ENCODE measurements around the gene TWIST1. TPM values are rescaled to one million over a fixed set of nuclear protein-coding genes. Genes with fewer than 3 reads are reported as not detected.

TWIST1 gene
- total RNA-seq, 5 donors from 2014 or later (not counting 1 experiment from before 2014, with no cell fraction given): 0.16 to 0.92 (median 0.18) TPM; not detected in 2

DNA sequence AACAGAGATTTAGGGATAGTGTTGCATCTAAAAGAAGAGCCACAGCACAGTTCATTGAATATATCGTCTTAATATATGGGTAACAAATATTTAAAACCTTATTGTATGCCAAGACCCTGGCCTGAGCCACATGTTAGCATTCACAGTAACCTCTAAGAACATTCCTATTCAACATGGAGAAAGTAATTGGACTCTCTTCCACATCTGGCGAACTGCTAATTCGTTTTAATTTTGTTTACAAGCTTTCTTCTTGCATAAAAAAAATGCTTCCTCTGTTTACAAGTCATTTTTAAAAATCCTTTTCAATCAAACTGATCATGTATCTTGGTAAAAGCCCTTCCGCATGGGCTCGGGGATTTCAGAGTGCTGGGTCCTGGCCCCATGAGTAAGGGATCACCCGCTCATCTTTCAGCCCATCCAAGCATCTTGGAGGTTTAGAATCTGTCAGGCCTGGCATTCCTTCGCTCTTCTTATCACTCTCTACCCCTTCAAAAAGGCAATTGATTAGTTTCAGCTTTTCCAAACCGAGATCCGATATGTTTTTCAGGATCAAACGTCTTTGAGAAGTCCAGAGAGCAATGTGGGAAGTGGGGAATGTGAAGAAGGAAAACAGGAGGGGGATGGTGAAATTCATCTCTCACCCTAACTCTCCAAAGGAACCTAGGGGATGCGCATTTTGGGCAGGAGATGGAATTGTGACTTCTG lies 7.3 kb downstream of the TWIST1 start:
- H3K27me3 Mint-ChIP-seq: peaks cover 73 to 88% of the 10 kb centered on the region in 2 donors
- ATAC-seq (replicated peaks in 1 of 4): no peak
- no peak for DNase-seq
- peaks cover 0 to 11% (median 0%) of the 10 kb centered on the region in 3 donors for H3K4me1 Mint-ChIP-seq
- WGBS (ENCODE audit: insufficient coverage): 20% methylated on average over 3 of the region's 11 CpGs
- H3K36me3 ChIP-seq (ENCODE audit: control insufficient read depth in 2 of 2, extremely low read depth in 1 of 2, insufficient read depth in 1 of 2, low read length in 1 of 2): no peaks in the 10 kb centered on the region
- H3K27ac ChIP-seq (ENCODE audit: low read length): no peak overlapping the region
- ChIA-PET POLR2A (no interaction called here), CTCF (no interaction called here)
- H3K9me3 ChIP-seq: no peaks in the 10 kb centered on the region
- no peak overlapping the region for H3K4me3 ChIP-seq (ENCODE audit: control insufficient read depth in 1 of 2, extremely low read depth in 1 of 2, low read length in 1 of 2)
- peaks cover 0 to 9% of the 10 kb centered on the region in 2 experiments for H3K4me1 ChIP-seq (ENCODE audit: control insufficient read depth in 1 of 2, extremely low read depth in 1 of 2, insufficient read depth in 2 of 2, low read length in 2 of 2)
- peaks cover 30 to 43% of the 10 kb centered on the region in 2 experiments for H3K27me3 ChIP-seq (replicated peaks in 1 of 2; ENCODE audit: control insufficient read depth in 2 of 2, extremely low read depth in 1 of 2, insufficient read depth in 2 of 2, low read length in 1 of 2)
- H3K4me3 Mint-ChIP-seq: no peak overlapping the region
- H3K9me3 Mint-ChIP-seq: no peaks in the 10 kb centered on the region
- H3K36me3 Mint-ChIP-seq: no peaks in the 10 kb centered on the region
- H3K27ac Mint-ChIP-seq: no peak overlapping the region

DNA sequence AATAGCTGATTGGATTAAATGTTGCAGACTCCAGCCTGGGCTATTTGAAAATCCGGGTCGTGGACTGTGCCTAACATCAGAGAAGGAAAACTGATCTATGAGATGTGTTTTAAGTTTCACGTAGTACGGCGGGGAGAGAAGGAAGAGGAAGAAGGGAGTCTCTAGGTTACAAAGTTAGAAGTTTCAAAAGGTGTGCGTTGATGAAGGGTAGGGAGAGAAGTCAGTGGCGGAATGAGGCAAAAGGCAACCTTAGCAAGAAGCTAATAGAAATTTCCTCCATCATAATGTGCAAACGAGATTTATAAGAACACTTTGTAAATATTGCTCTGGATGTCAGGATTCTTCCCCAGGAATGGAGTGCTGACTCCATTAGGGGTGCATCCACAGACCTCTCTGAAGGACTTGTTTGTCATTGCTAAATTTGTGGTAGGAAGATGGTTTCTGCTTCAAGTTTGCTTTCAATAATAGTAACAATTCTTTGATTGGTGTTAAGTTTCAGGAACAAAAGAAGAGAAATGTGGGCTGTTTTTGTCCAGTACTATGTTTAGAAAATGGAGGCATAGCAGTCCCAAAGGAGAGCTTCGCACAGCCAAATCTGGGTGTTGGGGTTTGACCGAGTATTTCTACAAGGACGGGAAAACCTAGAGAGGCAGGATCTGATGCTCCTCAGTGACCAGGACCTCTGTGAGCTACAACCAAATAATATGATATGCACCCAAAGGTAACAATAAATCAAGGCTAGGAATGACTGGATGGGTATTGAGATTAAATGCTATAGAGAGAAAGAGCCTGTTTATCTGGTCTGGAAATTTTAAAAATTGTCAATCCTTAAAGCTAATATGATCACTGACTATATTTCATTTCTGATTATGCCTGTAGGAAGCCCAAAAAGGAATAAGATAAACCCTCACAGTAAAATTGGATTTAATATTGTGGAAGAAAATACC lies 8.2 kb downstream of the TWIST1 start:
- no peaks in the 10 kb centered on the region for H3K9me3 ChIP-seq
- H3K27ac Mint-ChIP-seq: no peak overlapping the region
- CTCF ChIA-PET: no interaction called here
- no peaks in the 10 kb centered on the region for H3K9me3 Mint-ChIP-seq
- DNase-seq (no peak), ATAC-seq (replicated peaks in 1 of 4) (no peak)
- H3K36me3 Mint-ChIP-seq: no peaks in the 10 kb centered on the region
- no peak overlapping the region for H3K27ac ChIP-seq (ENCODE audit: low read length)
- peaks cover 0 to 9% of the 10 kb centered on the region in 2 experiments for H3K4me1 ChIP-seq (ENCODE audit: control insufficient read depth in 1 of 2, extremely low read depth in 1 of 2, insufficient read depth in 2 of 2, low read length in 2 of 2)
- POLR2A ChIA-PET: no interaction called here
- WGBS (ENCODE audit: insufficient coverage): 25% methylated on average over 8 of the region's 11 CpGs
- H3K36me3 ChIP-seq (ENCODE audit: control insufficient read depth in 2 of 2, extremely low read depth in 1 of 2, insufficient read depth in 1 of 2, low read length in 1 of 2): no peaks in the 10 kb centered on the region
- no peak overlapping the region for H3K4me3 ChIP-seq (ENCODE audit: control insufficient read depth in 1 of 2, extremely low read depth in 1 of 2, low read length in 1 of 2)
- H3K27me3 Mint-ChIP-seq: peaks cover 65 to 88% of the 10 kb centered on the region in 2 donors
- peaks cover 0 to 11% (median 0%) of the 10 kb centered on the region in 3 donors for H3K4me1 Mint-ChIP-seq
- H3K4me3 Mint-ChIP-seq: no peak overlapping the region
- H3K27me3 ChIP-seq (replicated peaks in 1 of 2; ENCODE audit: control insufficient read depth in 2 of 2, extremely low read depth in 1 of 2, insufficient read depth in 2 of 2, low read length in 1 of 2): peaks cover 38 to 43% of the 10 kb centered on the region in 2 experiments

DNA sequence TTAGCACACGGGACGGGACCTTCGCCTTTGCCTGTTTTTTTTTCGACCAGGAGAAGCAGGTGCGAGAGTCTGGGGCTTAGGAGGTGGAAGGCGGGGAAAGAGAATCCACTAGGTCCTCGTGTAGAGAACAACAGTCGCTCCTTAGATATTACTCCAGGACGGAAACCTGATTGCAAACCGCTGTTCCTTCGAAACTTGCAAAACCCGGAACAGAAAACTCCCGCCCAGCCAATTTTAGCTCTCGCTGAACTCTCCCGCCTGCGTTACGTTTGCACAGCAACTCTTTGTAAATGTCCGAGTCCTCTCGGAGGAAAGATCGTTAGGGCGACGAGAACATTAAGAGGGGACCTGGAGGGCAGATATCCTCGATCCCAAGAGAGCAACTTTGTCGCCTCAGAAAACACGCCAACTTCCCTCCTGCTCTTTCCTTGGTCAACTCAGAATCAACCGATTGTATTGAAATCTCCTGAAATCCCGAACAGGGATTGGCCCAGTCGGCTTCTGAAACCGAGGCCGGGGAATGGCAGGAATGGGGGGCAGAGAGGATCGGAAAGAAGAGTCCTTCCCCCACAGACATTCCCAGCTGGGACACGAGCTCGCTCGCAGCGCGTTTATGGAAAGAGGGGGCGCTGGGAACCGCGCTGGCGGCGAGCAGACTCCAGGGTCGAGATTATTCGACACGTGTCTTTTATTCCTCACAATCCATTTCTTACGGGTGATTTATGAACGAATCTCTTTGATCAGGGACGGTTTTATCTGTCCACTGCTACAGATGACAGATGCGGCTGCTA lies 9.9 kb downstream of the TWIST1 start:
- Histone ChIP-seq H3K4me3 (ENCODE audit: control insufficient read depth in 1 of 2, extremely low read depth in 1 of 2, low read length in 1 of 2) (no peak overlapping the region), H3K27ac (ENCODE audit: low read length) (no peak overlapping the region), H3K36me3 (ENCODE audit: control insufficient read depth in 2 of 2, extremely low read depth in 1 of 2, insufficient read depth in 1 of 2, low read length in 1 of 2) (no peaks in the 10 kb centered on the region), H3K9me3 (no peaks in the 10 kb centered on the region), H3K4me1 (ENCODE audit: control insufficient read depth in 1 of 2, extremely low read depth in 1 of 2, insufficient read depth in 2 of 2, low read length in 2 of 2) (peaks cover 0 to 9% of the 10 kb centered on the region in 2 experiments), H3K27me3 (replicated peaks in 1 of 2; ENCODE audit: control insufficient read depth in 2 of 2, extremely low read depth in 1 of 2, insufficient read depth in 2 of 2, low read length in 1 of 2) (peaks cover 35 to 47% of the 10 kb centered on the region in 2 experiments)
- H3K27me3 Mint-ChIP-seq: peaks cover 66 to 89% of the 10 kb centered on the region in 2 donors
- peaks cover 0 to 5% (median 4%) of the 10 kb centered on the region in 3 donors for H3K9me3 Mint-ChIP-seq
- ChIA-PET CTCF (interaction anchor here in 1 of 2 donors (0.6 kb wide), 1 partner anchor 8 kb away, joined by 3 read pairs; no protein-coding TSS in a partner anchor), POLR2A (no interaction called here)
- peaks cover 0 to 11% (median 0%) of the 10 kb centered on the region in 3 donors for H3K4me1 Mint-ChIP-seq
- ATAC-seq (replicated peaks in 1 of 4) (no peak), DNase-seq (no peak)
- WGBS (ENCODE audit: insufficient coverage): 3% methylated on average over 24 of the region's 48 CpGs
- no peak overlapping the region for H3K4me3 Mint-ChIP-seq
- H3K36me3 Mint-ChIP-seq: no peaks in the 10 kb centered on the region
- H3K27ac Mint-ChIP-seq: no peak overlapping the region

- Mint-ChIP-seq H3K27me3 (peaks cover 64 to 87% of the 10 kb centered on the region in 2 donors), H3K27ac (no peak overlapping the region), H3K9me3 (peaks cover 0 to 5% (median 4%) of the 10 kb centered on the region in 3 donors), H3K4me3 (no peak overlapping the region), H3K4me1 (peaks cover 0 to 11% (median 0%) of the 10 kb centered on the region in 3 donors), H3K36me3 (no peaks in the 10 kb centered on the region)
- no peaks in the 10 kb centered on the region for H3K9me3 ChIP-seq
- H3K27me3 ChIP-seq (replicated peaks in 1 of 2; ENCODE audit: control insufficient read depth in 2 of 2, extremely low read depth in 1 of 2, insufficient read depth in 2 of 2, low read length in 1 of 2): peaks cover 35 to 42% of the 10 kb centered on the region in 2 experiments
- ATAC-seq (replicated peaks in 1 of 4): no peak
- H3K4me3 ChIP-seq (ENCODE audit: control insufficient read depth in 1 of 2, extremely low read depth in 1 of 2, low read length in 1 of 2): no peak overlapping the region
- ChIA-PET POLR2A (no interaction called here), CTCF (interaction anchor here in 1 of 2 donors (0.6 kb wide), 1 partner anchor 9 kb away, joined by 3 read pairs; no protein-coding TSS in a partner anchor)
- H3K27ac ChIP-seq (ENCODE audit: low read length): no peak overlapping the region
- no peaks in the 10 kb centered on the region for H3K36me3 ChIP-seq (ENCODE audit: control insufficient read depth in 2 of 2, extremely low read depth in 1 of 2, insufficient read depth in 1 of 2, low read length in 1 of 2)
- 3% methylated on average over 4 of the region's 6 CpGs for WGBS (ENCODE audit: insufficient coverage)
- no peak for DNase-seq
- peaks cover 0 to 6% of the 10 kb centered on the region in 2 experiments for H3K4me1 ChIP-seq (ENCODE audit: control insufficient read depth in 1 of 2, extremely low read depth in 1 of 2, insufficient read depth in 2 of 2, low read length in 2 of 2)
These were observed 10.4 kb downstream of the TWIST1 start for GRCh38 chr7:19107081-19107355.

DNA sequence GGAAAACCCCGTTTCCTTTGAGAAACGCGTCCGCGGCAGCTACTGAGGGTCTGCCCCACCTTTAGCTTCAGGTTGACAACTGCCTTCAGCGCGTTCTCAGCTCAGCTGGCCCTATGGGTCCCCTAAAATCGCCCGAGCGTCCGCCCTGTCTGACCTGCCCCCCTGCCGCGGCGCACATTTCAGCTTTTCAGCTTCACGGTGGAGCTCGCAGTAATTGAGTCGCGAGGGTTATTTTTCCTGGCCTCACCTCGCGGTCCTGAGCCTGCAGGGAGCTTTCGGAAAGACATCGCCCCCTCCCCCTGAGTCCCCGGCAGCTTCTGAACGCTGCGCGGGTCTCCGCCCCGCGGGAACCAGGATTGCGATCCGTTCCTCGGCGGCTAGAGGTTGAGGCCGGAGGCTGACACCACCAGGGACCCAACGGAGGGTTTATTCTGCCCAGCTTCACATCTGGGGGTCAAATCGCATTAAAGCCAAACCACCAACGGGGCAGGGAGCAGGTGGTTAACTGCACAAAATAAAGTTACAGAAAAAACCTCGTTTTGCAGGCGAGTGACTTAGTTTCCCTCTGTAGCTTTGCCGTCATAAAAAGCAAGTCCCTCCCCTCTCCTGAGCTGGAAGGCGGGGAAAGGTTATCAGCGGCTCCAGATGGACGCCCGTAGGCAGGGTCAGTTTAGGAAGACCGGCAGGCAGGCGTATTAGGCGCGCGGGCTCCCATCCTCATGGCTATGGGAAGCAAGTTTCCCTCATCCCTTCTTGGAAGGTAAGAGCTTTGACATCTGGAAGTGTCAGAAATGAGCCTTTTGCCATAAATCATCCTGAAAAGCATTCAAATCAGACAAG lies 11.0 kb downstream of the TWIST1 start:
- Mint-ChIP-seq H3K36me3 (no peaks in the 10 kb centered on the region), H3K27me3 (peaks cover 58 to 82% of the 10 kb centered on the region in 2 donors), H3K4me3 (no peak overlapping the region), H3K27ac (no peak overlapping the region), H3K4me1 (peaks cover 0 to 11% (median 0%) of the 10 kb centered on the region in 3 donors), H3K9me3 (peaks cover 0 to 5% (median 4%) of the 10 kb centered on the region in 3 donors)
- CTCF ChIA-PET: interaction anchor here in 1 of 2 donors (0.6 kb wide), 1 partner anchor 9 kb away, joined by 3 read pairs; no protein-coding TSS in a partner anchor
- no peaks in the 10 kb centered on the region for H3K9me3 ChIP-seq
- DNase-seq (no peak), ATAC-seq (replicated peaks in 1 of 4) (no peak)
- H3K4me1 ChIP-seq (ENCODE audit: control insufficient read depth in 1 of 2, extremely low read depth in 1 of 2, insufficient read depth in 2 of 2, low read length in 2 of 2): peaks cover 0 to 6% of the 10 kb centered on the region in 2 experiments
- H3K27ac ChIP-seq (ENCODE audit: low read length): no peak overlapping the region
- POLR2A ChIA-PET: no interaction called here
- 7% methylated on average over 44 of the region's 49 CpGs for WGBS (ENCODE audit: insufficient coverage)
- H3K36me3 ChIP-seq (ENCODE audit: control insufficient read depth in 2 of 2, extremely low read depth in 1 of 2, insufficient read depth in 1 of 2, low read length in 1 of 2): no peaks in the 10 kb centered on the region
- peaks cover 35 to 40% of the 10 kb centered on the region in 2 experiments for H3K27me3 ChIP-seq (replicated peaks in 1 of 2; ENCODE audit: control insufficient read depth in 2 of 2, extremely low read depth in 1 of 2, insufficient read depth in 2 of 2, low read length in 1 of 2)
- H3K4me3 ChIP-seq (ENCODE audit: control insufficient read depth in 1 of 2, extremely low read depth in 1 of 2, low read length in 1 of 2): no peak overlapping the region
